Measurements from ENCODE around the gene SCN10A. TPM values are rescaled to one million over a fixed set of nuclear protein-coding genes. Genes with fewer than 3 reads are reported as not detected.

SCN10A gene
- total and polyA plus RNA-seq, 9 of the 15 experiments (the other 6 are each of a cell fraction or from before 2014, with no cell fraction given), result not detected

- TF ChIP-seq KDM2B (CRISPR knock-in tag; IDR thresholded peaks at IDR 0.05) (no peak), ZNF316 (IDR thresholded peaks at IDR 0.05) (no peak), BHLHE40 (IDR thresholded peaks at IDR 0.05; ENCODE audit: low read length) (peak; percentile 39; the same call in 1 of the 2 replicates), CXXC5 (CRISPR knock-in tag; IDR thresholded peaks at IDR 0.05) (no peak; the same call in 1 of the 2 replicates), SREBF1 (IDR thresholded peaks at IDR 0.05; ENCODE audit: borderline replicate concordance, low read depth, low read length) (no peak), MBD2 (IDR thresholded peaks at IDR 0.05; ENCODE audit: borderline replicate concordance, low read depth) (peak; percentile 57; the same call in 1 of the 2 replicates), NR4A1 (CRISPR knock-in tag; IDR thresholded peaks at IDR 0.05) (no peak), NR4A1 (tag; IDR thresholded peaks at IDR 0.05) (no peak), CCAR2 (IDR thresholded peaks at IDR 0.05; ENCODE audit: low read depth, low read length) (no peak), ZNF23 (CRISPR knock-in tag; IDR thresholded peaks at IDR 0.05) (no peak), TAF9B (IDR thresholded peaks at IDR 0.05; ENCODE audit: partially characterized antibody) (peak; percentile 91), MECOM (CRISPR knock-in tag; IDR thresholded peaks at IDR 0.05) (peak; percentile 84), HES1 (IDR thresholded peaks at IDR 0.05; ENCODE audit: low read depth) (0 out of 2 replicates have a peak, but pooled peaks have one; percentile 30), PATZ1 (CRISPR knock-in tag; IDR thresholded peaks at IDR 0.05; ENCODE audit: borderline replicate concordance) (no peak), FOSL1 (tag; conservative IDR thresholded peaks at IDR 0.05) (0 out of 2 replicates have a peak, but pooled peaks have one; percentile 6), GTF3C2 (IDR thresholded peaks at IDR 0.05; ENCODE audit: borderline replicate concordance, extremely low read depth, insufficient read length) (no peak), ZNF232 (CRISPR knock-in tag; IDR thresholded peaks at IDR 0.05) (no peak), CBFA2T2 (conservative IDR thresholded peaks at IDR 0.05) (peak; percentile 96), ZNF121 (CRISPR knock-in tag; conservative IDR thresholded peaks at IDR 0.05) (no peak), ZNF644 (tag; IDR thresholded peaks at IDR 0.05; ENCODE audit: low read depth) (peak; percentile 54; the same call in 1 of the 2 replicates), ZNF589 (CRISPR knock-in tag; IDR thresholded peaks at IDR 0.05; ENCODE audit: low read depth) (peak; percentile 83), RAD21 (CRISPR knock-in tag; conservative IDR thresholded peaks at IDR 0.05 in 1 of 2, IDR thresholded peaks at IDR 0.05 in 1 of 2) (0 out of 4 replicates have a peak, but pooled peaks of 1 of the 2 experiments have one; percentile 10), NFATC3 (IDR thresholded peaks at IDR 0.05) (no peak), NELFE (IDR thresholded peaks at IDR 0.05; ENCODE audit: insufficient read depth, insufficient read length) (no peak)
Measured at GRCh38 chr3:38725726-38726419, 90.1 kb downstream of the SCN10A start (continued).
